GM19372 (cell line): ENCODE data around the gene BRIP1.
"Not testable (repeated sequence)": the region's sequence is repeated elsewhere in the genome, so short reads cannot be mapped to it uniquely, and the experiment has no call there.

Source experiments
- ATAC-seq: cut with Tn5 transposase; IDR thresholded peaks from one replicate; pipeline ENCODE4 v1.9.1; 2021; ENCODE audit warnings: mild to moderate bottlenecking, low read depth, moderate library complexity; ENCODE audit not compliant: unreplicated experiment

BRIP1 gene

DNA sequence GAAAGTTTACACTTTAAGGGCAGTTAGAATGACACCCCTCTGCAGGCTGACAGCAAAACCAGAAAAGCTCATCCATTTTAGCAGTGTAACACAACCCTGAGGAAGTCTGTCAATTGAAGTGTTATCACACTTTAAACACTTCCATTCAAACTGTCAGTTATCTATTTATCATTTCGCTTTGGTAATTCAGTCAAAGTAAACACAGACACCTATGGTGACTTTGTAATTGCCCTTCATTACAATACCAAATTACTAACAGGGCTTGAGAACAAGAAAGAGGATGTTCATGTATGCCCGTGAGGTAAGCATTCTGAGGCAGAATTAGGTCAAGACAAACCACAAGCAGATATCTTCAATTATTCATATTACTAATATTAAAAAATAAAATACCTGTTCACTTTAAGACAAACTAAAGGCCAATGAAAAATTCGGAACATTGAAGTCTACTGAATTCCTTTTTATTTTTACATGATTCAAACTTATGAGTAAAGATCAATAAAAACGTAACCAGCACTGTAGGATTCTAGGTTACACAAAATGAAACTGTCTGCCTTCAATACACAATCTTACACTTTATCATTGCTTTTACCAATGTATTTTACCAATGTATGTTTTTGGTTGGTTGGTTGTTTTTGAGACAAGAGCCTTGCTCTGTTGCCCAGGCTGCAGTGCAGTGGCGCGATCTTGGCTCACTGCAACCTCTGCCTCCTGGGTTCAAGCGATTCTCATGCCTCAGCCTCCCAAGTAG lies 57.1 kb downstream of the BRIP1 start:
- no peak for ATAC-seq

GRCh38 chr17:61805399-61805798 lies 57.9 kb downstream of the BRIP1 start:
- ATAC-seq: no peak

- ATAC-seq: no peak
Observed at GRCh38 chr17:61803796-61804195, 59.5 kb downstream of the BRIP1 start.

- no peak for ATAC-seq
Observed at GRCh38 chr17:61803216-61803615, 60.1 kb downstream of the BRIP1 start.

GRCh38 chr17:61799812-61800484 lies 63.4 kb downstream of the BRIP1 start:
- ATAC-seq: no peak

- no peak for ATAC-seq
Observed at GRCh38 chr17:61797283-61797682, 66.0 kb downstream of the BRIP1 start.

GRCh38 chr17:61795546-61795945 lies 67.8 kb downstream of the BRIP1 start:
- ATAC-seq: no peak

GRCh38 chr17:61794792-61795191 lies 68.5 kb downstream of the BRIP1 start:
- no peak for ATAC-seq

DNA sequence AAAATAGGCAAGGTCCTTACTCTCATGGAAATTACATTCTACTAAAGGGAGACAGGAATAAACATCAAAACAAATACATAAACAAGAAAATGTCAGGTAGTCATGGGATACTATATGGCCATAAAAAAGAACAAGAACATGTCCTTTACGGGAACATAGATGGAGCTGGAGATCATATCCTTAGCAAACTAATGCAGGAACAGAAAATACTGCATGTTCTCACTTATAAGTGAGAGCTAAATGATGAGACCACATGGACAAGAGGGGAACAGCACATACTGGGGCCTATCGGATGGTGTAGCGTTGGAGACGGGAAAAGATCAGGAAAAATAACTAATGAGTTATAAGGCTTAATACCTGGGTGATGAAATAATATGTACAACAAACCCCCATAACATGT lies 69.1 kb downstream of the BRIP1 start:
- ATAC-seq: no peak

- ATAC-seq: no peak
Observed at GRCh38 chr17:61793565-61793964, 69.8 kb downstream of the BRIP1 start.

GRCh38 chr17:61789872-61790271 lies 73.5 kb downstream of the BRIP1 start:
- ATAC-seq: no peak

GRCh38 chr17:61786088-61786487 lies 77.2 kb downstream of the BRIP1 start:
- no peak for ATAC-seq

GRCh38 chr17:61784510-61784909 lies 78.8 kb downstream of the BRIP1 start:
- ATAC-seq: peak; percentile 41

DNA sequence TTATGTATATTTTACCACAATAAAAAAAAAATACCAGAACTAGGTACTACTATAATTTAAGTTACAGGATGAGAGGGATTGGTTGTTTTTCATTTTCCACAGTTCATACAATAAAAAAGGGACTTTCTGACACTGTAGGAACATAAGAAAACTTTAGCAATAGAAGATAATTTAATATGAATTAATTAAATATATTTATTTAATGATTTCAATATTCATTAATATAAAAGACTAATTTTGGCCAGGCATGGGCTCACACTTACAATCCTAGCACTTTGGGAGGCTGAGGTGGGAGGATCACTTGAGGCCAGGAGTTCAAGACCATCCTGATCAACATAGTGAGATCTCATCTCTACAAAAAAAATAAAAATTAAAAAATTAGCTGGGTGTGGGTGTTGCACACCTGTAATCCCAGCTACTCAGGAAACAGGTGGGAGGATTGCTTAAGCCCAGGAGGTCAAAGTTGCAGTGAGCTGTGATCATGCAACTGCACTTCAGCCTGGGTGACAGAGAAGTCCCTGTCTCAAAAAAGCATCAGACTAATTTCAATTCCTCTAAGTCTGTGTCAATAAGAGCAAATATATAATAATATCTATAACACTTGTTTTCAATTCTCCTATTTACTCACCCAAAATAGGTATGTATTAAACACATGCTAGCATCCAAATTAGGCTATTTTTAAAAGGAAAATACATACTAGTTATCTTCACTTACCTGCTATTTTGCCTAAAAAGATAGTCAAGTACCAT lies 79.6 kb downstream of the BRIP1 start:
- ATAC-seq: peak; percentile 58

DNA sequence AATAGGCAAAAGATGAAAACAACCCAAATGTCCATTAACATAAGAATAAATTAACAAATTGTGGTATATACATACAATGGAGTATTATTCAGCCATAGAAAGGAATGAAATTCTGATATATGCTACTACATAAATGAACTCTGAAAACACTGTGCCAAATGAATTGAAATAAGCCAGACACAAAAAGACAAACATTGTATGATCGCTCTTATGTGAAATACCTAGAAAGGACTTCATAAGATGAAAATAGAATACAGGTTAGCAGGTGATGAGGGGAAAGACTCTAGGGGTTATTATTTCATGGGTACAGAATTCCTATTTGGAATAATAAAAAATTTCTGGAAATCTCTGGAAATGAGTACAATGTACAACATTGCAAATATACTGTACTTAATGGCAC lies 80.2 kb downstream of the BRIP1 start:
- no peak for ATAC-seq

DNA sequence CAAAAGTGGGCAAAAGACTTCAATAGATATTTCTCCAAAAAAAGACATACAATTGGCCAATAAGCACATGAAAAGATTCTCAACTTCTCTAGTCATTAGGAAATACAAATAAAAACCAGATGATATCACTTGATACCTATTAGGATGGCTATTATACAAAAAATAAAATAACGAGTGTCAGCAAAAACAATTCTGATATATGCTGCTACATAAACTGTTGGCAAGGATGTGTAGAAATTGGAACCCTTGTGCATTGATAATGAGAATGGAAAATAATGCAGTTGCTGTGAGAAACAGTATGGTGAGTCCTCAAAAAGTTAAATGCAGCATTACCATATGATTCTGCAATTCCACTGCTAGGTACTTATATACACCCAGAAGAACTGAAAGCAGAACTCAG lies 80.6 kb downstream of the BRIP1 start:
- no peak for ATAC-seq

DNA sequence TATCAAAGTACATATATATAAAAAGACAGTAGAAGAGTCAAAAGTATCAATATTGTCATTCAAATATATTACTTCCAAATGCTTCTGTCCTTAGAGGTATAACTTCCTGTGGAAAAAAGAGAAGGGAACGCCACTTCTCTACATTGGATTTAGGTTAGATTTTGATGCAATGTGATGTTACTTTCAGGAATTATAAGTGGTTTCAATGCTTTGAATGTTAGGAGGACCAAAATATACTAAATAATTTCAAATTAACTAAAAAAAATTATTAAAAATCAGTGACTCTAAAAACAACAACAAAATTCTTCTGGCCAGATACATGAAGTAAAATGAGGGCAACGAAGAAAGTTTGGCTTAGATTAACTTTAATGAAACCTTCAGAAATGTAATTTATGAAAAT lies 88.0 kb downstream of the BRIP1 start:
- no peak for ATAC-seq

- no peak for ATAC-seq
Observed at GRCh38 chr17:61774724-61775123, 88.6 kb downstream of the BRIP1 start.

GRCh38 chr17:61774087-61774486 lies 89.2 kb downstream of the BRIP1 start:
- not testable (repeated sequence) for ATAC-seq

GRCh38 chr17:61770752-61771533 lies 92.4 kb downstream of the BRIP1 start:
- ATAC-seq: no peak

DNA sequence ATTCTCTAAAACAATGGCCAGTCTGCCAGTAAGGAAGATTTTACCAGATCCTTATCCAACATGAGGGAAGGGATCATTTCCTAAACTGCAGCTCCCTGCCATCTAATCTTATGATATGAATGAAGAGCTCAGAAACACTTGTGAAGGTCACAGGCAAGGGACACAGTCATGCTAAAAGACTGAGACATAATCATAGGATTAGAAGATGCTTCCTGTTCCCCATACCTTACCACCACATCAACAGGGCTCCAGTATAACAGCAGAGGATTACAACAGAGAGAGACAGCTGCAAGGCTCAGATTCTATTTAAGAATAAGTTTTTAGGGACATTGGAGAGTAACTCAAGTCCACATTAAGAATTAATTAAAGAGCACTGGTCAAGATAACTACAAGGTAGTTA lies 93.3 kb downstream of the BRIP1 start:
- ATAC-seq: no peak
